HL-60 (cell line): ENCODE measurements around the gene UBE2M.

ENCODE experiments used
- CTCF ChIP-seq: IDR thresholded peaks from one replicate; pipeline ENCODE4 v1.5.1; 2011; ENCODE audit warnings: low read length, control low read depth, inconsistent platforms; ENCODE audit not compliant: insufficient read depth
- POLR2AphosphoS5 ChIP-seq: IDR thresholded peaks from 2 replicates; pipeline ENCODE4 v1.6.1; 2012; ENCODE audit warnings: low read depth
- TF ChIP-seq, protein P1 (sequence below): IDR thresholded peaks from 2 replicates; pipeline ENCODE4 v1.6.1; 2012; ENCODE audit warnings: low read depth; ENCODE audit not compliant: insufficient replicate concordance

DNA sequence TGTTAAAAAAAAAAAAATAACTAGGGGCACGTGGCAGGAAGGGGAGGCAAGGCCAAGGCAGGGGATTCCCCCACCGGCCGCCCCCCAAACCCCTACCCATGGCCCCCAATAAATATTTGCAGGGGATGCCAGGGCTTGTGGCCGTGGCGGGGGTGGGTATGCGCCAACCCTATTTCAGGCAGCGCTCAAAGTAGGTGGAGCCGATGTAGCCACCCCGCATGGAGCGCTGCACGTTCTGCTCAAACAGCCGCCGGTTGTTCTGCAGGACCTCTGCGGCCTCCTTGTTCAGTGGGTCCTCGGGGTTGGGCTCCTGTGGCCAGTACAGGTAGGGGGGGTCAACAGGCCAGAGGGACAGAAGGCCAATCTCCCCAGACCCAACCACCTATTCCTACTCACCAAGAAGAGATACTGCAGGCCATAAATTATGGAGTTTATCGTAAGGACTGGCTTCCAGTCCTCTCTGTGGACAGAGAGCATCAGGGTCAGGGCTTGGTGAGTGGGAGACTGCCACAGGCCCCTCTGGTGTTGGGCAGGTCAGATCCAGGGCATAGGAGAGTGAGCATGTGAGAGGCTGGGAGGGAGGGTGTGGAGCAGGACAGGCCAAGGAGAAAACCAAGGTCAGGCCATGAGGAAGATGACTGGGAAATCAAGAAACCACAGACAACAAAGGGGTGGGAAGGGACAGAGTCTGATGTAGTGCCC, 2.3 kb downstream of the UBE2M start:
- TF ChIP-seq CTCF (no peak), POLR2AphosphoS5 (no peak)
- TF ChIP-seq, protein P1, sequence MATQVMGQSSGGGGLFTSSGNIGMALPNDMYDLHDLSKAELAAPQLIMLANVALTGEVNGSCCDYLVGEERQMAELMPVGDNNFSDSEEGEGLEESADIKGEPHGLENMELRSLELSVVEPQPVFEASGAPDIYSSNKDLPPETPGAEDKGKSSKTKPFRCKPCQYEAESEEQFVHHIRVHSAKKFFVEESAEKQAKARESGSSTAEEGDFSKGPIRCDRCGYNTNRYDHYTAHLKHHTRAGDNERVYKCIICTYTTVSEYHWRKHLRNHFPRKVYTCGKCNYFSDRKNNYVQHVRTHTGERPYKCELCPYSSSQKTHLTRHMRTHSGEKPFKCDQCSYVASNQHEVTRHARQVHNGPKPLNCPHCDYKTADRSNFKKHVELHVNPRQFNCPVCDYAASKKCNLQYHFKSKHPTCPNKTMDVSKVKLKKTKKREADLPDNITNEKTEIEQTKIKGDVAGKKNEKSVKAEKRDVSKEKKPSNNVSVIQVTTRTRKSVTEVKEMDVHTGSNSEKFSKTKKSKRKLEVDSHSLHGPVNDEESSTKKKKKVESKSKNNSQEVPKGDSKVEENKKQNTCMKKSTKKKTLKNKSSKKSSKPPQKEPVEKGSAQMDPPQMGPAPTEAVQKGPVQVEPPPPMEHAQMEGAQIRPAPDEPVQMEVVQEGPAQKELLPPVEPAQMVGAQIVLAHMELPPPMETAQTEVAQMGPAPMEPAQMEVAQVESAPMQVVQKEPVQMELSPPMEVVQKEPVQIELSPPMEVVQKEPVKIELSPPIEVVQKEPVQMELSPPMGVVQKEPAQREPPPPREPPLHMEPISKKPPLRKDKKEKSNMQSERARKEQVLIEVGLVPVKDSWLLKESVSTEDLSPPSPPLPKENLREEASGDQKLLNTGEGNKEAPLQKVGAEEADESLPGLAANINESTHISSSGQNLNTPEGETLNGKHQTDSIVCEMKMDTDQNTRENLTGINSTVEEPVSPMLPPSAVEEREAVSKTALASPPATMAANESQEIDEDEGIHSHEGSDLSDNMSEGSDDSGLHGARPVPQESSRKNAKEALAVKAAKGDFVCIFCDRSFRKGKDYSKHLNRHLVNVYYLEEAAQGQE, result no peak
